ENCODE results near the gene ROMO1. TPM values are rescaled to one million over a fixed set of nuclear protein-coding genes. Genes with fewer than 3 reads are reported as not detected.
A peak's percentile ranks its signal among the peaks of the same experiment; 100 is the strongest.
"Not testable (repeated sequence)": the region's sequence is repeated elsewhere in the genome, so short reads cannot be mapped to it uniquely, and the experiment has no call there.

ROMO1 gene
- total and polyA plus RNA-seq, 2 experiments from 2014 or later: 205 to 743 TPM

GRCh38 chr20:35742741-35743523 lies 43.7 kb downstream of the ROMO1 start:
- H3K36me3 ChIP-seq: peaks cover 31% of the 10 kb centered on the region
- no peaks in the 10 kb centered on the region for H3K9me3 ChIP-seq (ENCODE audit: low read depth)
- TF ChIP-seq CTCF (IDR thresholded peaks at IDR 0.05; ENCODE audit: low read depth, low read length): no peak
- H3K4me1 ChIP-seq (ENCODE audit: low read depth): peaks cover 23% of the 10 kb centered on the region
- no peaks in the 10 kb centered on the region for H3K27me3 ChIP-seq
- peak; percentile 25 to 34 for DNase-seq (ENCODE audit: low read depth in 1 of 2, low spot score in 1 of 2)
- H3K4me3 ChIP-seq: peak overlapping the region; percentile 76
- peak overlapping the region; percentile 99 for H3K27ac ChIP-seq

GRCh38 chr20:35743693-35744491 lies 44.7 kb downstream of the ROMO1 start:
- Histone ChIP-seq H3K9me3 (ENCODE audit: low read depth) (no peaks in the 10 kb centered on the region), H3K4me3 (no peak overlapping the region), H3K27me3 (no peaks in the 10 kb centered on the region), H3K27ac (peak overlapping the region; percentile 99), H3K4me1 (ENCODE audit: low read depth) (peaks cover 23% of the 10 kb centered on the region), H3K36me3 (peaks cover 22% of the 10 kb centered on the region)
- no peak for DNase-seq (ENCODE audit: low read depth in 1 of 2, low spot score in 1 of 2)
- TF ChIP-seq CTCF (IDR thresholded peaks at IDR 0.05; ENCODE audit: low read depth, low read length): no peak

- H3K27ac ChIP-seq; DNase-seq (ENCODE audit: low read depth in 1 of 2, low spot score in 1 of 2): not testable (repeated sequence)
- peaks cover 16% of the 10 kb centered on the region for H3K36me3 ChIP-seq
Observed at GRCh38 chr20:35744492-35744841, 45.3 kb downstream of the ROMO1 start.

More at GRCh38 chr20:35744492-35744841, 45.3 kb downstream of the ROMO1 start:
- H3K9me3 ChIP-seq (ENCODE audit: low read depth); H3K4me3 ChIP-seq; H3K27me3 ChIP-seq: not testable (repeated sequence)
- peaks cover 18% of the 10 kb centered on the region for H3K4me1 ChIP-seq (ENCODE audit: low read depth)

Other genes with a start within 250 kb of the ROMO1 start
- gene CEP250, start 243.8 kb upstream of the ROMO1 start, total RNA-seq: 32.3 and 61.5 TPM in 2 replicates
- 39.1 and 49.1 TPM in 2 replicates for gene CEP250, start 243.8 kb upstream of the ROMO1 start, polyA plus RNA-seq
- gene C20orf173, start 169.8 kb upstream of the ROMO1 start, total RNA-seq: not detected in 2 replicates
- gene C20orf173, start 169.8 kb upstream of the ROMO1 start, polyA plus RNA-seq: not detected in 2 replicates
- gene ERGIC3, start 157.3 kb upstream of the ROMO1 start, total RNA-seq: 213 and 254 TPM in 2 replicates
- gene ERGIC3, start 157.3 kb upstream of the ROMO1 start, polyA plus RNA-seq: 170 and 179 TPM in 2 replicates
- 12.8 and 44.6 TPM in 2 replicates for gene SPAG4, start 83.6 kb upstream of the ROMO1 start, total RNA-seq
- 27.9 and 107 TPM in 2 replicates for gene SPAG4, start 83.6 kb upstream of the ROMO1 start, polyA plus RNA-seq
- 172 and 355 TPM in 2 replicates for gene CPNE1, start 34.5 kb upstream of the ROMO1 start, total RNA-seq
- gene CPNE1, start 34.5 kb upstream of the ROMO1 start, polyA plus RNA-seq: 225 and 377 TPM in 2 replicates
- gene RBM12, start 34.5 kb upstream of the ROMO1 start, total RNA-seq: 38.5 and 43.3 TPM in 2 replicates
- gene RBM12, start 34.5 kb upstream of the ROMO1 start, polyA plus RNA-seq: 28.8 and 29.1 TPM in 2 replicates
- gene NFS1, start 53 bp upstream of the ROMO1 start, total RNA-seq: 32.6 and 39.3 TPM in 2 replicates
- gene NFS1, start 53 bp upstream of the ROMO1 start, polyA plus RNA-seq: 43.9 and 52.4 TPM in 2 replicates
- gene RBM39, start 42.9 kb downstream of the ROMO1 start, total RNA-seq: 235 and 299 TPM in 2 replicates
- 202 and 214 TPM in 2 replicates for gene RBM39, start 42.9 kb downstream of the ROMO1 start, polyA plus RNA-seq
- gene PHF20, start 72.6 kb downstream of the ROMO1 start, total RNA-seq: 42.0 and 42.6 TPM in 2 replicates
- 44.6 and 49.6 TPM in 2 replicates for gene PHF20, start 72.6 kb downstream of the ROMO1 start, polyA plus RNA-seq